Uterus (tissue), 2 donors: Measurements from ENCODE around the gene UBE2QL1.

Experiments
- POLR2A ChIP-seq, 2 donors: fragments of 450-650 bp; IDR thresholded peaks; one replicate each; pipeline ENCODE4 v1.6.1; 2016; ENCODE audit warnings: antibody characterized with exemption in 2 of 2, mild to moderate bottlenecking in 1 of 2, moderate library complexity in 1 of 2
- TF ChIP-seq, protein P1 (sequence below), 4 experiments: fragments of 200-600 bp in 2 of 4; fragments of 450-650 bp in 2 of 4; sonication (generic) in 2 of 4; IDR thresholded peaks; one replicate each; pipeline ENCODE4 v1.5.1; 2016 to 2019; ENCODE audit warnings: antibody characterized with exemption in 4 of 4, mild to moderate bottlenecking in 2 of 4, moderate library complexity in 1 of 4

DNA sequence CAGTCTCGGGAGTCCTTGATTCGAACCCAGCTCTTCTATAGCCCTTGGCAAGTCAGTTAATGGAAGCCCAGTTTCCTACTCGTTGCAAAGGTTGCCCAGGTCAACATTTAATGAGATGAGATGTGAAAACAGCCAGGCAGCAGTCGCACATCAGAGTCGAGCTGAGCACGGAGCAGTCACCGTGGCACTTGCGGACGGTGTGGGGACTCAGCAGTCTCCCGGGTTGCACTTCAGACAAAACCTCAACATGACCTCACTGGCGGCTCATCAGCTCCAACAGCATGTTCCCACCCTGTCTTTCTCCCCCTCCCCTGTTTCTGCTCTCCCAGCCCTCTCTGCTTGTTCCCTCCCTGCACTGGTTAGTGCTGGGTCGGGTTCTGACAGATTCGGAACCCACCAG is 35.8 kb downstream of the UBE2QL1 start:
- TF ChIP-seq, protein P1, sequence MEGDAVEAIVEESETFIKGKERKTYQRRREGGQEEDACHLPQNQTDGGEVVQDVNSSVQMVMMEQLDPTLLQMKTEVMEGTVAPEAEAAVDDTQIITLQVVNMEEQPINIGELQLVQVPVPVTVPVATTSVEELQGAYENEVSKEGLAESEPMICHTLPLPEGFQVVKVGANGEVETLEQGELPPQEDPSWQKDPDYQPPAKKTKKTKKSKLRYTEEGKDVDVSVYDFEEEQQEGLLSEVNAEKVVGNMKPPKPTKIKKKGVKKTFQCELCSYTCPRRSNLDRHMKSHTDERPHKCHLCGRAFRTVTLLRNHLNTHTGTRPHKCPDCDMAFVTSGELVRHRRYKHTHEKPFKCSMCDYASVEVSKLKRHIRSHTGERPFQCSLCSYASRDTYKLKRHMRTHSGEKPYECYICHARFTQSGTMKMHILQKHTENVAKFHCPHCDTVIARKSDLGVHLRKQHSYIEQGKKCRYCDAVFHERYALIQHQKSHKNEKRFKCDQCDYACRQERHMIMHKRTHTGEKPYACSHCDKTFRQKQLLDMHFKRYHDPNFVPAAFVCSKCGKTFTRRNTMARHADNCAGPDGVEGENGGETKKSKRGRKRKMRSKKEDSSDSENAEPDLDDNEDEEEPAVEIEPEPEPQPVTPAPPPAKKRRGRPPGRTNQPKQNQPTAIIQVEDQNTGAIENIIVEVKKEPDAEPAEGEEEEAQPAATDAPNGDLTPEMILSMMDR (IDR thresholded peaks at IDR 0.05) = no peak
- no peak for TF ChIP-seq POLR2A (IDR thresholded peaks at IDR 0.05)
